Omental fat pad (tissue), 4 donors: ENCODE data around the gene RANBP1. TPM values are rescaled to one million over a fixed set of nuclear protein-coding genes. Genes with fewer than 3 reads are reported as not detected.

Experiments
- ATAC-seq: fragments of 150-250 bp; one replicate; pipeline ENCODE4 v1.9.1; 2016; ENCODE audit warnings: mild to moderate bottlenecking, moderate library complexity; ENCODE audit not compliant: low FRiP score
- DNase-seq: peaks from one replicate; pipeline ENCODE4 v3.0.0-alpha.2; 2019; ENCODE audit warnings: low spot score
- CTCF ChIP-seq, 3 donors: fragments of 450-650 bp; IDR thresholded peaks; one replicate each; pipeline ENCODE4 v1.5.1; 2016 to 2017; ENCODE audit warnings: antibody characterized with exemption in 3 of 3, mild to moderate bottlenecking in 3 of 3, moderate library complexity in 2 of 3
- total RNA-seq, 4 donors: library from RNA; depleted of rRNA; stranded (reverse); fragments of >200 nt; gene quantifications; one replicate each; pipeline ENCODE4 v1.1.0, GENCODE V29; 2016

RANBP1 gene
- total RNA-seq, 4 donors from 2014 or later, result 146 to 285 (median 159) TPM

- no peak for DNase-seq
- ATAC-seq, result no peak
Observed at GRCh38 chr22:20106205-20106848, 9.6 kb upstream of the RANBP1 start.

GRCh38 chr22:20106849-20107237 is 9.1 kb upstream of the RANBP1 start:
- no peak for ATAC-seq
- DNase-seq, result no peak
- no peak for TF ChIP-seq CTCF (IDR thresholded peaks at IDR 0.05)

More at GRCh38 chr22:20106205-20106848, 9.6 kb upstream of the RANBP1 start:
- no peak for TF ChIP-seq CTCF (IDR thresholded peaks at IDR 0.05)

- DNase-seq (no peak), ATAC-seq (no peak)
- no peak for TF ChIP-seq CTCF (IDR thresholded peaks at IDR 0.05)
Observed at GRCh38 chr22:20107471-20107901, 8.4 kb upstream of the RANBP1 start.

GRCh38 chr22:20107951-20108756 is 7.8 kb upstream of the RANBP1 start:
- no peak for TF ChIP-seq CTCF (IDR thresholded peaks at IDR 0.05)
- DNase-seq, result no peak
- no peak for ATAC-seq

- no peak for DNase-seq
- TF ChIP-seq CTCF (IDR thresholded peaks at IDR 0.05), result no peak
- no peak for ATAC-seq
Observed at GRCh38 chr22:20108757-20109230, 7.1 kb upstream of the RANBP1 start.

GRCh38 chr22:20109411-20110358 is 6.2 kb upstream of the RANBP1 start:
- ATAC-seq, result no peak
- no peak for DNase-seq
- TF ChIP-seq CTCF (IDR thresholded peaks at IDR 0.05), result no peak
